Stimulated activated CD4-positive, alpha-beta T cell treated with anti-CD3 and anti-CD28 coated beads, Interleukin-4, amount 100 ng/mL, for 1 hour (primary cell): Measurements from ENCODE around the gene PPP6R2.
A peak's percentile ranks its signal among the peaks of the same experiment; 100 is the strongest.

Experiments used
- DNase-seq: peaks from one replicate; pipeline ENCODE4 v3.0.0-alpha.2; 2020

PPP6R2 gene

DNA sequence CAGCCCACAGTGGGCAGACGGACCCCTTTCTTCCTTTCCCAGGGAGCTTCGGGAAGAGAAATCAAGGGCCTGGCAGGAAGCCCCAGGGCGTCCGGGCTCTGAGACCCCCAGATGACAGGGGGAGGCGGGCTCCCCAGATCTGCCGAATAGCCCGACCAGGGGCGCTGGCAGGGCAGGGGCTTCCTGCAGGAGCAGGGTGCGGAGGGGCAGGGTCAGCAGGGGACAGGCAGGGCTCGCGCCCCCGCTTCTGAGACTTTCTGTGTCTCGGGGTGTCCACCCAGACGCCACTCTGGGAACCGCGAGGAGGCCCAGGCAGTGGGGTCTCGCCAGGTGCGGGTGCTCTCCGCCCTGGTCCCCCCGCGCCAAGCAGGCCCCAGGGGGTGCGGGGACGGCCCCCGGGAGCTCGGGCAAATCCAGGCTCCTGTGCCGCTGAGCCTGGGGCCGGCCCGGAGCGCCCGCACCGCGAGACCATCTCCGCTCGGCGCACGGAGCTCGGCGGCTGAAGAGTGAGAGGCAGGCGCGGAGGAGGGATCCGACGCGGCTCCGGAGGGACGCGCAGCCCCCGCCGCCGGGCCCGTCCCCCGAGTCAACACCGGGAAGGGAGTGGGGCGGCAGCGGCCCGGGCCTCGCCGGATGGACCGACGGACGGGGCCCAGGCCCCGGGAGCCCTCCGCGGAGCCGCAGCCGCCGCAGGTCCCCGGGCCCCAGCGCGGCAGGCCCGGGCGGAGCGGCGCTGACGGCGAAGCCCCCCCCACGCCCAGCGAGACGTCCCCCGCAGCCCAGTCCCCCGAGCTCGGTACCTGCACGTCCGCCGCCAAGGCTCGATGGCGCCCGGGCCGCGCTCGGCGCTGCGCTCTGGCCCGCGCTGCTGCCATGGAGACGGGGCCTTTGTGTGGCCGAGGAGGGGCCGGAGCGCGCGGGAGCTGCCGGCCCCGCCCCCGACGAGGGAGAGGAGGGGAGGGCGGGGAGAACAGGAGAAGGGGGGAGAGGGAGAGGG lies 36.1 kb upstream of the PPP6R2 start, which contains the start of gene PLXNB2:
Gene PLXNB2 (minus strand): TSS at position 894 of the 997 bp plus-strand sequence. CDS start 17,062 bp downstream, outside the sequence.
- DNase-seq = peak; percentile 19

DNA sequence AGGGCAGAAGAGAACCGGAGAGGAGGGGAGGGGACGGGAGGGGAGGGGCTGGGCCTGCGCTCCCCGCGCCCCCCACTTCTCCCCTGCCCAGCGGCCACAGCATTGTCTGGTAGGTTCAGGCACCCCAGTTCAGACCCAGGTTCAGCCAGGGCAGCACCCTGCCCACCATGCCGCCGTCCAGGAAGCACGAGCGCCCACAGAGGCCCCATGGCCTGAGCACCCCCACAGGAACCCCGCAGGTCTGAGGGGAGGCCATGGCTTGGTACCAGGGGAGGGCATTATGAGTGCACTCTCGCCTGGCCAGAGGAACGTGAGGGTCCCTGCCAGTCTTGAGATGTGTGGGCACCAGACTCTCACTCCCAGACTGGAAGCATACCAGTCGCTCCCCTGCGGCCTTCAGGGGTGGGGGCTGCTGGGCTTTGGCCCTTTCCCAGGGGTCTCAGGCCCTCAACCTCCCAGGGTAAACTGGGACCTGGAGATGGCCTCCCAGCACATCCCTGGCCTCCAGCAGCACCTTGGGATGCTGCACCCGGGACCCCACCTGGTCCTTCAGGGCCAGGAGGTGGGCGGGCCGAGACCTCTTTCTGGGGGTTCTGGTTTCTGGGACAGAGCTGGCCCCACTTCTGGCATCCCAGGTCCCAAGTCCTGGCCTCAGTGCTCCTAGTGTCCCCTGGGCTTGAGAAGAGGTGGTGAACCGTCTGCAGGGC lies 35.1 kb upstream of the PPP6R2 start:
- no peak for DNase-seq

DNA sequence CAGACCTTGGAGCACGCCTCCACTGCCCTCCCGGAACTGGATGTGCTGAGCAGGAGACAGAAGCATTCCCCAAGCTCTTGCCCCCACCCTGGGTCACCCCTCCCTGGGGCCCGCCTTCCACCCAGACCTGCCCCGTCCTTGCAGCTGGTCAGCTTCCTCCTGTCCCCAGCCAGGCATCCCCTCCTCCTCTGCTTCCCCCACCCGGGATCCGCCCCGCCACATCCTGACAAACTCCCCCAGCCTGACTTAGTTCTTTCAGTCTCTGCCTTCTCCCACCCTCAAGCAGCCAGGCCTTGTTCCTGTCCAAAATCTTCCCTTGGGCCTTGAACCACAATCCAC lies 34.6 kb upstream of the PPP6R2 start:
- DNase-seq = no peak

DNA sequence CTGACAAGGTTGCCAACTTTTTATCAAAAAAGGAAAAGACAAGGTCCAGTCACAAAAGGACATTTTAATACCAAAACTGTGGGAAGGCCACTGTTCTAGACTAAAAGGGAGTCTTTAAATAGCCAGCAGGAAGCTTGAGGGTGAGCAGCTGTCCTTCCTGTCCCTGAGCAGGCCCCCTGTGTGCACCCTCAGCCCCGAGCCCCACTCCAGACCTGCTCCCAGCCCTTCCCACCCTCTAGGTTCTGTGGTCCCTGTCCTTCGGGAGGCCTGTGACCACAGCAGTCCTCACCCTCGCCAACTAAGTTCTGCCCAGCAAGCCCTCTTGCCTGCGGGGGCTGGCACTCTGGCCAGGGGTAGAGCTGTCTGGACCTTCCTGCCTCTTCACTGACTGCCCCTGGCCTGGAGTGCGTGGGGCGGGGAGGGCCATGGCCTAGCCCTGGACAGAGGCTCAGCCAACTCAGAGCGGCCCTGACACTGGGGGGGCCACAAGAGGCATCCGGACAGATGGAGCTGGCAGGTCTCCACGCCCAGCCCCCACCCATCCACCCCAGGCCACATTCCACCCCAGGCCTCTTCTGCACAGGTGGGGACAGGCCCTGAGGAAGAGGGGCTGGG lies 34.0 kb upstream of the PPP6R2 start:
- no peak for DNase-seq

DNA sequence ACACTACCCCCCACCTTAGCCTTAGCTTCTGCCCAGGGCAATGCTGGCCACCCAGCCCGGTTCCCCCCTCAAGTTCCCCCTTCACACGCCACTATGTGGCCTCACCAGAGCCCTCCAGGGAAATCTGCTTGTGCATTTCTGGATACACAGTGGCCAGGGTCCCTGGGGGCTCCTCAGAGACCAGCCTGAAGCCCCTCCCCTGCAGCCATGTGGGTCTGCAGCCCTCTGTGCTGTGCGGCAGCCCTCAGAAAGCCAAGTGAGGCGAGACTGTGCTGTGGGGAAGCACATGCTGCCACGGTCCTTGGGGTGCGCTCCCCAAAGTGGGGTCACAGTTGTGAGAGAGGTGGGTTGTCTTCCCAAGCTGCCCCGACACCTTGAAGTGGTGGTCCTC lies 33.5 kb upstream of the PPP6R2 start:
- DNase-seq = no peak

DNA sequence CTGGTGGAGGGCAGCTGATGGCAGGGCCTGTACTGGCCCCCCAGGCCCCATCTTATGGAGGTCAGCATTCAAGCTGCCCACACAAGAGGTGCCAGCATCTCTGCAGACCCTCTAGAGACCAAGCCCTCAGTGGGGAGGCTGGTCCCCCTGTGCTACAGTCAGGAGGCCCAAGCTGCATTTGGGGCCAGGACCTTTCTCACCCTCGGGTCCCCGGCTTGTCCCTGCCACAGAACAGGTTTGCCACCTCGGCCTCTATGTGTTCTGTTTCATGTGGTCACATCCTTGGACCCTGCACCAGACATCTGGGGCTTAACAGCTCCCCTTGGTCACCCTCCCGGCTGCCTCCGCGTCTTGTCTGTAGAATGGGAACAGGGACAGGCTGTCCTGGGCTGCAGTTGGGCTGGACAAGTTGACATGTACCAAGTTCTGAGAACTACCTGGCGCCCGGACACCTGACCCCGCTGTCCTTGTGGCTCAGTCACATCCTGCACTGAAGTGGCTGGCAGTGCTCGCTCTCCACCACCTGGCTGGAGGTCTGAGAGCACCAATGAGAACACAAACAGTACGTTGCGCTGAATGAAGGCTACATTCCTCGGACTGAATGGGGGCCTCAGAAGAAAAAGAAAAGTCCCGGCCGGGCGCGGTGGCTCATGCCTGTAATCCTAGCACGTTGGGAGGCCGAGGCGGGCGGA lies 33.0 kb upstream of the PPP6R2 start:
- DNase-seq = no peak

DNA sequence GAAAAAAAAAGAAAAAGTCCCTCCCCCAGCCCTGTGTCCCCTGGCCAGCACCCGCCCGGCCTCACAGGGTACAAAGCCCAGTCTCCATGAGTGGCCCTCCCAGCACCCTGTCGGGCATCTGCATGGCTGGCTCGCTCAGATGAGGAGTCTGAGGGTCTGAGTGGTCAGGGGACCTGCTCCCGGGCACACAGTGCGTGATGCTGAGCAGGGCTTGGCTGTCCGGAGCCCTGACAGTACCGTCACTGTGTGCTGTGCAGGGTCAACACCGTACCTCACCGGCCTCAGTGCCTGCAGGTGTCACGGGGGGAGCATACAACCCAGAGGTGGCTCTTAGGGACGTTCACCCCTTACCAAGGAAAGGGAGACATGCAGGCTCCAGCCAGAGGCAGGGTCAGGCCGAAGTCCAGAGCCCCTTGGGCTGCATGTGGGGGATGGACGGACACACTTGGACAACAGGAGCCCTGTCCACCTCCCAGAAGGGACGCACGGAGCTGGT lies 32.1 kb upstream of the PPP6R2 start:
- no peak for DNase-seq

DNA sequence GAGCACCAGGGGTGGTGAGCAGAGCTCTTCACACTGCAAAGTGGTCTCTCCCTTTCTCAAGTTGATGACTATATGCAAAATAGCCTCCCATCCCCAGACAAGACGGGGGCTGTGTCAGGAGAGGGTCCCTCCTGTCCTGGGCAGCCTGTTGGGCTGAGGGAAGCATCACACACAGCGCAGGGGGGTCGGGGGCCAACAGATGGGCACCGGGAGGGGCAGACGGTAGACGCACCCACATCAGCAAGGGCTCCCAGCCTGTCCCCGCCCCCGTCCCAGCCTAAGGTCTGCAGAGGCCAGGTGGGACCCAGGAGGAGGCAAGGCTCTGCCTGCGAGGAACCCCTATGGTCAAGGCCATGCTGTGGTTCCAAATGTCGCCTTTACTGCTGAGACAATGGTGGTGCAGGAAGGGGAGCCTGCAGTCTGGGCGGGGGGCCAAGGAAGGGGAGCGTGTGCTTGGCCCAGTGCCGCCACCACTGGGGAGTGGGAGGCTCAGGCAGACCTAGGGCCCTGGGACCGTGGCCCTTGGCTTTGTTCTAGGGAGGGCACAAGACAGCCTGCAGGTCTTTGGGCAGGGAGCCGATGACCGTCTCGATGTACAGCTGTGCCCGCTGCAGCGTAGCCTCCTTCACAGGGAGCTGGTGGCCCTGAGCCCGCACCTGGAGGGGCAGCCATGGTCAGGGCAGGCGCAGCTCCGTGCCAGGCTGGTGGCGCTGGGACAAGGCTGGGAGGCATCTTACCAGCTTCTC lies 31.3 kb upstream of the PPP6R2 start:
- no peak for DNase-seq

DNA sequence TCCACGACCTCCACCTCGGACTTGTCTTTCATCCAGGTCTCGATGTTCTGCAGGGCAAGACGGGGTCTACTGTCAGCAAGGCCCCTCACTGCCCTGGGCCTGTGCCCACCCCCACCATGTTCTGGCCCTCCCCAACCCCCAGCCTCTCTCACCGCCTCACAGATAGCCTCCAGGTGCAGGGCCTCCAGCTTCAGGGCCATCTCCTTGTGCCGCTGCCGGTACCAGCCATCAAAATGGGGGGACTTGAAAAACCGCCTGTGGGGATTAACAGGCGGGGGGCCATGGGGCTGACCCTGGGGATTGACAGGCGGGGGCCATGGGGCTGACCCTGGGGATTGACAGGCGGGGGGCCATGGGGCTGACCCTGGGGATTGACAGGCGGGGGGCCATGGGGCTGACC lies 30.8 kb upstream of the PPP6R2 start:
- no peak for DNase-seq

DNA sequence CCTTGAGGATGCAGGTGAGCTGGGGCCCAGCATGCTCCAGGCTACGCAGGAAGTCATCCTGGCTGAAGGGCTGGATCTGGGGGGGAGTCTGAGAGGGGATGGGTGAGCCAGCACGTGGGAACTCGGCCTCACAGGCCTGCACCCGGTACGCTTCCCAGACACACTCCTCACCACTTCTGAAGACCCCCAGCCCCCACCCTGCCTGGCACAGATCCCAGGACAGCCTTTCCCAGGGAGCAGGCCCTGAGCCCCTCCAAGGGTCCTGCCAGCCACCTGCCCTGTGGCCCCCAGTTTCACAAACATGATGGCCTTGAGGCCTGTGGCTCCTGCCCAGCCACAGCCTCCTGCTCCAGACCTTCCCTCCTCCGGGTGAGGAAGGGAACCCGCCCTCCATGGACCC lies 30.1 kb upstream of the PPP6R2 start:
- no peak for DNase-seq

DNA sequence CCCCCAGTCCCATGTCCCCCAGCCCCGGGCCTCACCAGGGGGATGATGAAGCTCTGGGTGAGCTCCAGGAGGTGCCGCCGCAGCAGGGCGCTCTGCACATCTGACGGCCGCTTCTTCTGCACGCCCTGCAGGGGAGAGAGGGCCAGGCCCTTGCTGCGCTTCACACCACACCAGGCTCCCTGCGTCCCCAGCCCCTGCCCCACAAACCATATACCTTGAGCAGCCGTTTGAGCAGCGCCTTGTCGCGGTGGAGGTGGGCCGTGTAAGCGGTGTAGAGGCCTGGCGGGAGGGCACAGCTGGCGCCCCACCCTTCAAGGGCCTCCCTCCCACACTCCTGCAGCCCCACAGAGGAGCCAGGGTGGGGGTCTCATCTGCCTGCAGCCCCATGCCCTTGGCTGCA lies 29.5 kb upstream of the PPP6R2 start:
- no peak for DNase-seq

DNA sequence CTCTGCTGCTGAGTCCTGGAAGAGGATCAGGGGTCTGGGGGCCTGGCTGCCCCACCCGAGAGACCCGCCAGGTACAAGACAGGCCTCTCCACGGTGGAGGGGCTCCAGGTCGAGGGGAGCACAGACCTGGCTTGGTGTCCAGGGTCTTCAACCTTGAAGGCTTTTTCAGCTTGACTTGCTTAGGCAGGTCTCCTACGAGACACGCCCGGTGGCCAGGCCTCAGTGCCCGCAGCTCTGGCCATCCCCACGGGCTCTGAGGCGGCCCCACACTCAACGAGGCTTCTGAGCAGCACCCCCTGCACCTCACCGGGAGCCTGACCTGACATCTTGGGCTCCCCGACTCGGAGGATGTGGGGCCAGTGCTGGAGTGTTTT lies 29.1 kb upstream of the PPP6R2 start:
- DNase-seq = no peak

DNA sequence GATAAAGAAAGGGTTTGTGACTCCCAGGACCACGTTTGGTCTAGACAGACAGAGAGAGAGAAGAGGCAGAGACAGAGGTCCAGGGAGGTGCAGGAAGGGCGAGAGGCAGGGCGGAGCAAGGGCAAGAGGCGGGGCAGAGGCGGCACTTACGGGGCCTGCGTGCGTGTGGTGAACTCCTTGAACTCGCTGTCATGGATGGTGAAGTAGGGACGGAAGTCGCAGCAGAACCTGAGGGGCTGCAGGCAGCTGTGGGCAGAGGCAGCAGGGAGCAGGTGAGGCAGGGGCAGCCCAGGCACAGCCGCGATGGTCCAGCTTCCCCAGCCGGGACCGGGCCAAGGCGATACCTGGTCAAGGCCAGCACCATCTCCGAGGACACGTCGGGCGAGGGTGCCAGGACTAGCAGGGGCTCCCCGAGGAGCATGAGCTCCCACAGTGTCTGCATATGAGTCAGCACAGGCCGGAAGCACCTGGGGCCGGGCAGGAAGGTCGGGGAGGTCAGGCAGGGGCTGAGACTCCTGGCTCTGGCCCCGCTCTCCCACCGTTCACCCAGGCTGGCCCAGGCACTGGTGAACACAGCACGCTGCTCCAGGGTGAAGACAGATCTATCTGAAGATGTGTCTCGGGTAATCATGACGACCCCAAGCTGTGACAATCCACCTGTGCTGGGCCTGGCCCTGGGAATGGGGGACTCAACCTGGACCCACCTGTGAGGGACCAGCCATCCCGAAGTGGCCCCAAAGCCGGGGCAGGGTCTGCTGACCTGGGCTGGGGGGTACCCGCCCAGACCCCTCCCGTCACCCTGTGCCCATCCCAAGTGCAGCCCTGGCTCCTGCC lies 28.5 kb upstream of the PPP6R2 start:
- peak; percentile 75 for DNase-seq

DNA sequence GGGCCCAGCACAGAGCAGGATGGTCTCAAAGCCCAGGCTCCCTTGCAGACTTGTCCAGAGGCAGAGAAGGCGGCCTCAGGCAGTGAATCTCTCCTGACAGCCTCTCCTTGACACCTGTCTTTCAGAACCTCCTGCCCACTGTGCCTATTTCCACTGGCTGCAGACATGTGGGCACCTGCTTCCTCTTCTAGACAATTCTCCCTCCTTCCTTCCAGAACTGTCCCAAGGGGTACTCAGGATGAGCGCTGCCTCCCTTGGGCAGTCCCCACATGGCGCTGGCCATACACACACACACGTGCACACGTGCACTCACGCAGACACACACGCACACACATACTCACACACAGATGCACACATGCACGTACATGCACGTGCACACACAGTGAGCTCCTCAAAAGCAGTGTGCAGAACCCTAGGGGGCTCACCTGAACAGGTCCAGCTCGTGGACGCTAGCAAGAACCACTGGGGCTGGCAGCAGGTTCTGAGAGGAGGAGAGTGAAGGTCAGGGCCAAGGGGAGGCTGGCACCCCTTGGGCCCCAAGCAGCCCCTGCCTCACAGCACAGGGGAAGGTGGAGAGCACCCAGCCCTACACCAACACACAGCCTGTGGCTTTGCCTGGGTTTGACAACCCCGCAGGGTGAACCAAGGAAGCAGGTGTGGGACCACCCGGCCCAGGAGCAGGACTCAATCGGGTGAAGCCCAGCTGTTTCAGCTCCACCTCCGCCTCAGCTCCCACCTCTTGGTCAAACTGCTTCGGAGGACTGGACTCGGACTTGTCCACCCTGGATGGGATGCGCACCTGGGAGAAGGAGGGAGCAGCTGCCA lies 27.6 kb upstream of the PPP6R2 start:
- no peak for DNase-seq

DNA sequence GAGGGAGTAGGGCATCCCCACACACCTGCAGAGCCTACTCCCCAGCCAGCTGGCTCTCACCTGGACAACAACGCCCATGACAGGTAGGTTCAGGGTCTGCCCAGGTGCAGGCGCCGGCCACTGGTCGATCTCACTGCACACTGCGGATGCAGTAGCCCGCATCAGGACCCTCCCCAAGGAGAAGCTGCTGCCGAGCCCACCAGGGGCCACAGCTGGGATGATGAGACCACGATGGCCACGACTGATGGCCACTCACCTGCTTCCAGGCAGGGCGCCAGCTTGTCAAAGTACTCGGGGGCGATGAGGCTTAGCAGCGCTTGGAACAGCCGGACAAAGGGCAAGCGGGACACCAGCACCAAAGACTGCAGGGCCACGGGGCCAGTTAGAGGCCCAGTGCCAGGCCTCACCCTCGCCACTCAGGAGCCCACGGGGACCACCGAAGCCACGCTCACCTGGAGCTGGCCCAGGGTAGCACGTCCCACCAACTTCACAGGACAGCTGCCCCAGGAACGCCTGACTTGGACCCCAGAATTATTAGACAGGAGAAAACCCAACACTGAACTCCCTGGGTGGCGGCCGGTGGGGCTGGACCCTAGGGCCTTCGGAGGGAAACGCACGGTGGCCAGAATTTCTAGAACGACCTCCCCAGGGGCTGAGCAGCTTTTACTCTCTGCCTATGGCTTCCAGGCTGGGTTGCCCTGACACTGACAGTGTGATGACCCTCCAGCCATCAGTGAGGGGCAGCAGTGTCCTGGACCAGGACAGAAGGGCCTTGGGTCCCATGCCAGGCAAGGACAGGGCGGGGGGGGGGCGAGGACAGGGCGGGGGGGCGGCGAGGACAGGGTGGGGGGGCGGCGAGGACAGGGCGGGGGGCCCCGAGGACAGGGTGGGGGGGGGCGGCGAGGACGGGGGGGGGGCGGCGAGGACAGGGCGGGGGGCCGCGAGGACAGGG lies 26.7 kb upstream of the PPP6R2 start:
- DNase-seq = no peak

DNA sequence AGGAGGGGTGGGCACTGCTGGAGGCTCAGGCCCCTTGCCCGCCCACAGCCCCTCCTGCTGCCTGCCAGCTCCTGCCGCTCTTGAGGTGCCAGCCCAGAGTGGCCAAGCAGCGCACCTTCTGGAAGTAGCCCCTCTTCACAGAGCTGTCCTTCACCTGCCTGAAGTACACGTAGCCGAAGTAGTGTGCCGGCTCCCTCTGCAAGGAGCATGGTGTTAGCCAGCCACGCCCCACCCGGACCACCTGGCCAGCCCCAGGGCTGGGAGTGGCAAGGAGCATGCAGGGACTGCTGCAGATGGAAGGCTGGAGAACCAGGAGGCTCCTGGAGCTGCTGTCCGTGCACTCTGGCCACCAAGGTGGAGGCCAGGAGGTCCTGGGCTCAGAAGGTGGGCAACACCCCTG lies 25.9 kb upstream of the PPP6R2 start:
- DNase-seq = no peak

DNA sequence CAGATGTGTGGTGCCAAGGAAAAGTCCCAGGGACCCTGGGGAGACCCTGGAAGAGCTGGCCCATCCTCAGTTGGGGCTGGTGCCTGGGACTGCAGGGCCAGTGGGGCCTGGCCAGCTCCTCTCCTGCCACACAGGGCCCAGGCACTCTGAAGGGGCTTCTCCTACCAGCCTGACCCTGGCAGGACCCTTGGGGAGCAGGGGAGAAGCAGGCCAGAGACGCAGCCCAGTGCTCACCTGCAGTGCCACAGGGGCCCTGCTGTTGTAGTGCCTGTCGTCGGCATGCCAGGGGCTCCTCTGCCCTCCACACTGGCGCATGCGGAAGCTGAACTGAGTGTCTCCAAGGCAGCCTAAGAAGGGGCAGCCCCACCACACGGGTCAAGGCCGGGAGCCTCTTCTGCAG lies 25.5 kb upstream of the PPP6R2 start:
- DNase-seq = no peak

DNA sequence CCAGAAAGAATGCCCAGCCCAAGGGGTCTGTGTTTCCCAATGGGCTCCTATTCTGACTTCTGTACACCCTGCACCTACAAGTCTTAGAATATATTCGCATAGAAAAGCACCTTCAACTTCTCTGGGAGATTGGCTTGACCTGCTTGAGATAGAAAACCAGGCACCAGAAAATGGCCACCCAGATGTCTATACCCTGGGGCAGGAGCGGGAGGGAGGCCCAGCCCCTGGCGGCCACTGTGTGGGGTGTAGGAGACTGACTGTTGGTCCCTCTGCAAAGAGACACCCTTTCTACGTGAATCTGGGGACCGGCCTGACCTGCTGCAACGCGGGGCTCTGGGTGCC lies 24.8 kb upstream of the PPP6R2 start:
- DNase-seq = no peak

DNA sequence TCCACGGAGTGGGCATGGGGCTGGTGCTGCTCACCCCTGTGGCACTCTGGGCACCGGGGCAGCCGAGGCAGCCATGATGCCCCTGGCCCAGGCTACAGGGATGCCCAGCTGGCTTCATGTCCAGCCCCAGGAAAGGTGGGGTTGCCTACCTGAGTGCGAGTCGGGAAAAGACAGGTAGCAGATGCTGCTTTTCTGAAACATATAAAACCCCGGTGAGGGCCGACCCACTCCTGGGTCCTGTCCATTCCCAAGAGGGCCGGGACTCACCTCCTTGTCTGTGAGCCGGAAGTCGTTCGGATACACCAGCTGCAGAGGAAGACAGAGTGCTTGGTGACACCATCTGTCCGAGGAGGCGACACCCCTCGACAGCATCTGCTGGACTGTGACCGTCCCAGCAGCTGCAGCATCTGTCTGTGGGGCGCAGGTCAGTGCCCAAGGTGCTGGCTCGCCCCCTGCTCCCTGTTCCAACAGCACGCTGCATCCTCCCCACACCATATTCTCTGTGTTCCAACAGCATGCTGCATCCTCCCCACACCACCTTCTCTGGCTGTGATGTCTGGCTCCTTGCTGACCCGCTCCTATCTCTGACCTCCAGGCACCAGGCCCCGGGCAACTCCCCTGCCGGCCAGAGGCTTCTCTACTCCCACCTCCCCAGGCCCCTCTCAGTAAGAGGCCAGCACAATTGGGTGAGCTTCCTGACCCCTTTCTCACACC lies 24.3 kb upstream of the PPP6R2 start:
- DNase-seq = no peak
